Measurements from ENCODE around the gene DLG2. TPM values are rescaled to one million over a fixed set of nuclear protein-coding genes. Genes with fewer than 3 reads are reported as not detected.

Gene DLG2
- total RNA-seq, 1 experiment from 2014 or later: 2.7 TPM

DNA sequence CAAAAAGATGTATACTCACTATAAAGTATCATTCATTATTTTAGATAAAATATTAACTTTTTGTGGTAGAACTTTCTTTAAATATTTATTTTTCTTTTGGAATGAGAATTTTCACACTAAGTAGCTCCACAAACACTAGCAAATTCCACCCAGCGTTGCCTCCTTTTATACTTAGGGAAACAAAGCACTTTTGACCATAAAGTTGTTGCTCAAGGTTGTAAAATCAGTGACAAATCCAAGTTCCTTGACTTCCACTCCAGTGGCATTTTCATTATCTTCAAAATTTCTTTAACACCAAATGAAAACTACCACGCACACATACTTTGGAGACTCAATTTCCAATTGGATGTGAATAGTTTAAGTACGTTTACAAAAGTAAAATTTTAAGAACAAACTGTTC lies 431.2 kb downstream of the DLG2 start:
- Histone ChIP-seq H3K27ac (ENCODE audit: low read length) (no peak overlapping the region), H3K36me3 (ENCODE audit: insufficient read depth, low read length) (no peaks in the 10 kb centered on the region), H3K9me2 (replicated peaks; ENCODE audit: insufficient read depth, low read length) (no peaks in the 10 kb centered on the region; the same call in 1 of the 2 replicates), H3K9me3 (ENCODE audit: low read length) (peaks cover 22% of the 10 kb centered on the region), H3K79me2 (ENCODE audit: low read length) (no peaks in the 10 kb centered on the region), H3K27me3 (ENCODE audit: low read length) (no peaks in the 10 kb centered on the region), H3K4me1 (ENCODE audit: low read length) (no peaks in the 10 kb centered on the region), H3K4me2 (ENCODE audit: low read depth, low read length, poor library complexity, severe bottlenecking) (no peak overlapping the region), H2AFZ (ENCODE audit: low read length) (no peak overlapping the region), H4K20me1 (ENCODE audit: insufficient read depth, low read depth, low read length) (no peaks in the 10 kb centered on the region), H3K4me3 (ENCODE audit: low read length) (no peak overlapping the region), H3K9ac (ENCODE audit: low read length) (no peak overlapping the region)
- no peak for DNase-seq

DNA sequence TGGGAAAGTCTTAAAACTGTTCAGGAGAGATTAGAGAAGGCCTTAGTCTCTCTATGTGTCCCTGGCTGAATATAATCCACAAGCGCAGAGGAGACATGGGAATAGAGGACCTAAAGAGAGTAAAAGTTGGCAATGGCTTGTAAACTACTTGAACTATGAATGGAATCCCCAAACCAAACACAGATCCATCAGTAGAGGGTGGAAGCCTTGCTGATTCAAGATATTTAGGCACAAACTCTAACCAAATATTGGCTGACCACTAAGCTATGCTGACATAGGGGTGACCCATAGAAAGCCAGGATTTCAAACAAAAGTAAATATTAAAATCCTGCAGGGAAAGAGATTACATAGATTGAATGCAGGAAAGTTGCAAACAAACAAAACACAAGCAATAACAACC lies 439.2 kb downstream of the DLG2 start:
- H3K27me3 ChIP-seq (ENCODE audit: low read length): no peaks in the 10 kb centered on the region
- H2AFZ ChIP-seq (ENCODE audit: low read length): no peak overlapping the region
- no peaks in the 10 kb centered on the region for H3K4me1 ChIP-seq (ENCODE audit: low read length)
- no peak overlapping the region for H3K4me2 ChIP-seq (ENCODE audit: low read depth, low read length, poor library complexity, severe bottlenecking)
- H3K27ac ChIP-seq (ENCODE audit: low read length): no peak overlapping the region
- H3K9me2 ChIP-seq (replicated peaks; ENCODE audit: insufficient read depth, low read length): no peaks in the 10 kb centered on the region
- H3K4me3 ChIP-seq (ENCODE audit: low read length): no peak overlapping the region
- no peaks in the 10 kb centered on the region for H4K20me1 ChIP-seq (ENCODE audit: insufficient read depth, low read depth, low read length)
- no peak overlapping the region for H3K9ac ChIP-seq (ENCODE audit: low read length)
- H3K9me3 ChIP-seq (ENCODE audit: low read length): no peaks in the 10 kb centered on the region; the same call in 1 of the 2 replicates
- no peaks in the 10 kb centered on the region for H3K79me2 ChIP-seq (ENCODE audit: low read length)
- DNase-seq: no peak
- H3K36me3 ChIP-seq (ENCODE audit: insufficient read depth, low read length): no peaks in the 10 kb centered on the region

DNA sequence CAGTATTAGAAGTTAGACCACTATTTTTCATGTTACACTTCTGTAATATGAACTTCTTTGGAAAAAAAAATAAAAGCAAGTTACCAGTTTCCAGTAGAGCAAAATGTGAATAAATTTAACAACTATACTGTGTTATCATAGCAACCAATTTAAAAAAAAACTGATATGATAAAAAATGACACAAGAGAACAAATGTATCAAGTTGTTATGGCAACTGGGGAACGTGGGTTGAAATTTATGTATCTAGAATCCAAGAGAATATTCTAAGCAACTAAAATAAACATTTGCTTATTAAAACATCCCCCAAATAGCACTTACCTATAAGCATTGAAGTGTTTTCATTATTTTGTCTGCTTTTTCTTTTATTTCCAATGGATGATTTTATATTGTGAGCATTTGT lies 442.4 kb downstream of the DLG2 start:
- Histone ChIP-seq H3K36me3 (ENCODE audit: insufficient read depth, low read length) (no peaks in the 10 kb centered on the region), H3K9me2 (replicated peaks; ENCODE audit: insufficient read depth, low read length) (no peaks in the 10 kb centered on the region), H2AFZ (ENCODE audit: low read length) (no peak overlapping the region), H3K27me3 (ENCODE audit: low read length) (no peaks in the 10 kb centered on the region), H3K4me2 (ENCODE audit: low read depth, low read length, poor library complexity, severe bottlenecking) (no peak overlapping the region), H3K9me3 (ENCODE audit: low read length) (no peaks in the 10 kb centered on the region; the same call in 1 of the 2 replicates), H3K4me1 (ENCODE audit: low read length) (no peaks in the 10 kb centered on the region), H3K27ac (ENCODE audit: low read length) (no peak overlapping the region), H3K9ac (ENCODE audit: low read length) (no peak overlapping the region), H3K4me3 (ENCODE audit: low read length) (no peak overlapping the region), H3K79me2 (ENCODE audit: low read length) (no peaks in the 10 kb centered on the region), H4K20me1 (ENCODE audit: insufficient read depth, low read depth, low read length) (no peaks in the 10 kb centered on the region)
- no peak for DNase-seq

DNA sequence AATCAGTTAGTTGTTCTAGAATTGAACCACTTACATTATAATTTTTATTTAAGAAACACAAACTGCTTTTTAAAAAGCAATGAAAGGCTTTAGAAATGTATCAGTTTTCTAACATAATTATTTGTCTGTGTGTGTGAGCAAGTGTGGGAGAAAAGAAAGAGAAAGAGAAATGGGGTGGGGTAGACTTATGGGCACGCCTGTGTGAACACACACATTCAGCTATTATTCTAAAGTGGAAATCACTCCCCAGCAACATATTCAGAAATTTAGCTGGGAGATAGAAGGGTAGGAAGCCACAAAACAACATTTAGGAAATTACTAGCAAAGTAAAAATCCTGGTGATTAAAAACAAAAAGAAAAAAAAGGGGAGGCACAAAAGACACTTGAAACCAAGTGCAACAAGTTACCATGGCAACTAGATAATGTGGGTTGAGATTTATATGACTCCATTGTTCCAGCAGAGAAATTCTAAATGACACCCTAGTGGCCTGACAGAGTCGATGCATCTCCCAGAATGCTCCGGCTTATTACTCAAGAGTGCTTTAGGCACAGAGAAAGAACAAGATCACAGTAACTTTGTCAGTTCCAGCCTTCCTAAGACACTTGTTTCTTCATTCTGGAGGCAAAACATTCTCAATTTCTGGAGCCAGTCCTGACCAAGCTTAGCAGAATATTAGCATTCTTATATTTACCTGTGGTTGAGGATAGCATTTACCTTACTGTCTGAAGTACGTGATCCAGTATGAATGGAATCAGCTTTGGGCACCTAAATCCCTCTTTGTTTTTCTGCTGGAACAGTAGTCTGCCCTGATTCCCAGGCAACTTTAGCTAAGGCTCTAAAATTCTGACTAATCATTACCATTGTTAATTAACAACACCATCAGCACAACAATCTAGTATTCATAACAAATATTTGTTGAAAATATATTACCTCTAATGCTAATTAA lies 444.4 kb downstream of the DLG2 start:
- no peak overlapping the region for H3K4me2 ChIP-seq (ENCODE audit: low read depth, low read length, poor library complexity, severe bottlenecking)
- no peak overlapping the region for H2AFZ ChIP-seq (ENCODE audit: low read length)
- no peak overlapping the region for H3K9ac ChIP-seq (ENCODE audit: low read length)
- H3K27ac ChIP-seq (ENCODE audit: low read length): no peak overlapping the region
- no peaks in the 10 kb centered on the region; the same call in 1 of the 2 replicates for H3K9me3 ChIP-seq (ENCODE audit: low read length)
- H3K79me2 ChIP-seq (ENCODE audit: low read length): no peaks in the 10 kb centered on the region
- H3K4me3 ChIP-seq (ENCODE audit: low read length): no peak overlapping the region
- no peaks in the 10 kb centered on the region for H4K20me1 ChIP-seq (ENCODE audit: insufficient read depth, low read depth, low read length)
- no peaks in the 10 kb centered on the region for H3K27me3 ChIP-seq (ENCODE audit: low read length)
- H3K9me2 ChIP-seq (replicated peaks; ENCODE audit: insufficient read depth, low read length): no peaks in the 10 kb centered on the region
- H3K4me1 ChIP-seq (ENCODE audit: low read length): no peaks in the 10 kb centered on the region
- peak; percentile 82 for DNase-seq
- no peaks in the 10 kb centered on the region for H3K36me3 ChIP-seq (ENCODE audit: insufficient read depth, low read length)

DNA sequence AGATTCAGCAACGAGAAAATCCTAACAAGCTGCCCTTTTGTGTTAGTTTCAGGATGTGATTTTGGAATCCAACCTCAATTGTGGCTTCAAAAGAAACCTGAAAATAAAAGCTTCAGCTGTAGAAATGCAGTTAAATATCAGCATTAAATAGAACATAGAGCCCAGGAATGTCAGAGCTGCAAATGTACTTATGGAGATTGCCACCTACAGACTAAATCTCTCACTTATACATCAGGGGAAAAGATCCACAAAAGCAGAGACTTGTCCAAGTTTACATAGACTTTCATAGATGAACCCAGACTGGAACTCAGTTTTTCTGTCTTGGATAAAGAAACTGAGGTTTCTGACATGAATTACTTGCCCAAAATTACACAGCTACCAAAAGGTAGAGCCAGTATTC lies 446.6 kb downstream of the DLG2 start:
- no peak overlapping the region for H3K27ac ChIP-seq (ENCODE audit: low read length)
- H3K4me2 ChIP-seq (ENCODE audit: low read depth, low read length, poor library complexity, severe bottlenecking): no peak overlapping the region
- no peaks in the 10 kb centered on the region for H3K36me3 ChIP-seq (ENCODE audit: insufficient read depth, low read length)
- no peaks in the 10 kb centered on the region for H3K4me1 ChIP-seq (ENCODE audit: low read length)
- no peak overlapping the region for H2AFZ ChIP-seq (ENCODE audit: low read length)
- no peaks in the 10 kb centered on the region for H3K27me3 ChIP-seq (ENCODE audit: low read length)
- H3K9ac ChIP-seq (ENCODE audit: low read length): no peak overlapping the region
- no peak for DNase-seq
- no peak overlapping the region for H3K4me3 ChIP-seq (ENCODE audit: low read length)
- H4K20me1 ChIP-seq (ENCODE audit: insufficient read depth, low read depth, low read length): no peaks in the 10 kb centered on the region
- H3K79me2 ChIP-seq (ENCODE audit: low read length): no peaks in the 10 kb centered on the region
- H3K9me2 ChIP-seq (replicated peaks; ENCODE audit: insufficient read depth, low read length): no peaks in the 10 kb centered on the region
- H3K9me3 ChIP-seq (ENCODE audit: low read length): peaks cover 4% of the 10 kb centered on the region; the same call in 1 of the 2 replicates

DNA sequence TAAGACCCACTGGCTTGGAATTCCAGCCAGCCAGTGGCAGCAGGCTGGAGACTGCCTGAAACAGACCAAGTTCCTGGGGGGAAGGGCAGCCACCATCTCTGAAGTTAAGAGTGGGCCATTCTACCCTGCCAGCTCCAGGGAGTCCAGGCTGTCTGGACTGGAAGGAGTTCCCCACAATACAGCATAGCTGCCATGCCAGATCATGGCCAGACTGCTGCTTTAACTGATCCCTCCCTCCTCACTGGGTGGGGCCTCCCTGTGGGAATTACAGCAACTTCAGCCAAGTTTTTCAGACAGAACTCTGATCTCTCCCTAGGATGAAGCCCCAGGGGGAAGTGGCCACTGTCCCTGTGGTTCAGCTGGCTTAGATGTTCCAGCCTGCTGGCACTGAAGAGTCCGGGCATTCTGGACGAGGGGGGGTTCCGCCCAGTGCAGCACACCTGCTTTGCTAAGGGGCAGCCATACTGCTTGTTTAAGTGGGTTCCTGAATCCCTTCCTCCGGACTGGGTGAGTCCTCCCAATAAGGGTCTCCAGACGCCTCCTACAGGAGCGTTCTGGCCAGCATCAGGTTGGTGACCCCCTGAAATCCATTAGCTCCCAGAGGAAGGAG lies 455.4 kb downstream of the DLG2 start:
- Histone ChIP-seq H3K27me3 (ENCODE audit: low read length) (no peaks in the 10 kb centered on the region; the same call in 1 of the 2 replicates), H3K79me2 (ENCODE audit: low read length) (no peaks in the 10 kb centered on the region), H3K4me1 (ENCODE audit: low read length) (no peaks in the 10 kb centered on the region), H3K27ac (ENCODE audit: low read length) (no peak overlapping the region), H4K20me1 (ENCODE audit: insufficient read depth, low read depth, low read length) (no peaks in the 10 kb centered on the region), H3K9ac (ENCODE audit: low read length) (no peak overlapping the region), H3K4me3 (ENCODE audit: low read length) (no peak overlapping the region), H3K4me2 (ENCODE audit: low read depth, low read length, poor library complexity, severe bottlenecking) (no peak overlapping the region), H2AFZ (ENCODE audit: low read length) (no peak overlapping the region), H3K9me3 (ENCODE audit: low read length) (peaks cover 7% of the 10 kb centered on the region; the same call in 1 of the 2 replicates), H3K36me3 (ENCODE audit: insufficient read depth, low read length) (no peaks in the 10 kb centered on the region), H3K9me2 (replicated peaks; ENCODE audit: insufficient read depth, low read length) (no peaks in the 10 kb centered on the region)
- DNase-seq: no peak

DNA sequence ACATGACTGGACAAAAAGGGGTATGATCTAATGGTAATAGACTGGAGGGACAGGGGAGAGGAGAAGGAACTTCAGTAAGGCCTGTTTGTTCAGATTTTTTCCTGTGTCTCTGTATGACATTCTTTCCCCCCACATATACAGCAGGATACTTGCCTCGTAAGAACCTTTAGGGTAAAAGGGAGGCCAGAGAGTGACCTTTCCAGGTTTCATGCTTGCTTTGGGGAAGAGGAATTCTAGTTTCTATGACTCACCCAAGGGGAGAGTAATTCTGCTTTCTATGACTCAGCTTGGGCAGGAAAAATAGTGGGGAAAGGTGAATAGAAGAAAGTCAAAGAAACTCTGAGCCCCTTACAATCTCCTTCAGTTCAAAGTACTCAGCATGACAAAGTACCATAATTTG lies 457.0 kb downstream of the DLG2 start:
- Histone ChIP-seq H3K27ac (ENCODE audit: low read length) (no peak overlapping the region), H3K27me3 (ENCODE audit: low read length) (no peaks in the 10 kb centered on the region; the same call in 1 of the 2 replicates), H3K9ac (ENCODE audit: low read length) (no peak overlapping the region), H3K79me2 (ENCODE audit: low read length) (no peaks in the 10 kb centered on the region), H3K4me3 (ENCODE audit: low read length) (no peak overlapping the region), H3K36me3 (ENCODE audit: insufficient read depth, low read length) (no peaks in the 10 kb centered on the region), H3K9me2 (replicated peaks; ENCODE audit: insufficient read depth, low read length) (no peaks in the 10 kb centered on the region), H2AFZ (ENCODE audit: low read length) (no peak overlapping the region), H3K4me2 (ENCODE audit: low read depth, low read length, poor library complexity, severe bottlenecking) (no peak overlapping the region), H3K4me1 (ENCODE audit: low read length) (no peaks in the 10 kb centered on the region), H4K20me1 (ENCODE audit: insufficient read depth, low read depth, low read length) (no peaks in the 10 kb centered on the region), H3K9me3 (ENCODE audit: low read length) (peaks cover 3% of the 10 kb centered on the region; the same call in 1 of the 2 replicates)
- DNase-seq: no peak

DNA sequence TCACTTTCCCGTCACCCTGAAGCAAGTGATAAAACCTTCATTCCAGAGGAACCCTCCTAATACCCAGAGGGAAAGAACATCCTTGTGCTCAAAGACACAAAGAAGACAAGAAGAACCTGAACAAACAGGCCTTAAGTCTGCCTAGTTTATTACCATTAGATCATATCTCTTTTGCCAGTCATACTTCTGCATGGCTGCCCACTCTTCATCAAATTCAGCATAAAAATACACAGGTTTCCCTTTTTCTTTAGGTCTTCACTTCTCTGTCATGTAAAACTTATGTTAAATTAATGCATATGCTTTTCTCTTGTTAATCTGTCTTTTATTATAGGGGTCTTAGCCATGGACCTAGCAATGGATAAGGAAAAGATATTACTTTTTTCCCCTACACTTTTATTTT lies 459.7 kb downstream of the DLG2 start:
- Histone ChIP-seq H3K9ac (ENCODE audit: low read length) (no peak overlapping the region), H2AFZ (ENCODE audit: low read length) (no peak overlapping the region), H3K9me2 (replicated peaks; ENCODE audit: insufficient read depth, low read length) (no peaks in the 10 kb centered on the region), H3K79me2 (ENCODE audit: low read length) (no peaks in the 10 kb centered on the region), H3K27ac (ENCODE audit: low read length) (no peak overlapping the region), H3K4me1 (ENCODE audit: low read length) (no peaks in the 10 kb centered on the region), H3K9me3 (ENCODE audit: low read length) (peaks cover 6% of the 10 kb centered on the region; the same call in 1 of the 2 replicates), H4K20me1 (ENCODE audit: insufficient read depth, low read depth, low read length) (no peaks in the 10 kb centered on the region), H3K4me2 (ENCODE audit: low read depth, low read length, poor library complexity, severe bottlenecking) (no peak overlapping the region), H3K27me3 (ENCODE audit: low read length) (no peaks in the 10 kb centered on the region), H3K36me3 (ENCODE audit: insufficient read depth, low read length) (no peaks in the 10 kb centered on the region), H3K4me3 (ENCODE audit: low read length) (no peak overlapping the region)
- no peak for DNase-seq

All from Karpas-422 (cell line).